Stomach (tissue), 4 donors: ENCODE results near the gene GLB1L2.

Experiments used
- CTCF ChIP-seq, 7 experiments: fragments of 450-650 bp in 4 of 7; fragments of 200-600 bp in 3 of 7; sonication (generic) in 3 of 7; IDR thresholded peaks; one replicate each; pipeline ENCODE4 v1.5.1; 2016 to 2019; ENCODE audit warnings: antibody characterized with exemption in 7 of 7, control low read depth in 2 of 7, mild to moderate bottlenecking in 1 of 7
- POLR2A ChIP-seq, 4 donors: fragments of 450-650 bp; IDR thresholded peaks; one replicate each; pipeline ENCODE4 v1.6.1; 2016; ENCODE audit warnings: antibody characterized with exemption in 4 of 4, control low read depth in 2 of 4, mild to moderate bottlenecking in 1 of 4, moderate library complexity in 1 of 4

GRCh38 chr11:134288486-134288885 is 43.3 kb upstream of the GLB1L2 start:
- TF ChIP-seq CTCF (IDR thresholded peaks at IDR 0.05): no peak
- TF ChIP-seq POLR2A (IDR thresholded peaks at IDR 0.05): no peak
